Suprapubic skin (tissue), 4 donors: ENCODE measurements around the gene GAS2L2. TPM values are rescaled to one million over a fixed set of nuclear protein-coding genes. Genes with fewer than 3 reads are reported as not detected.

Experiments used
- DNase-seq, 2 donors: peaks; one replicate each; pipeline ENCODE4 v3.0.0-alpha.2; 2019; ENCODE audit warnings: low spot score in 2 of 2
- H3K27ac ChIP-seq: fragments of 200-600 bp; sonication (generic); one replicate; pipeline ENCODE4 v1.5.1; 2019
- H3K27me3 ChIP-seq: fragments of 200-600 bp; sonication (generic); one replicate; pipeline ENCODE4 v1.5.1; 2019
- H3K36me3 ChIP-seq: fragments of 200-600 bp; sonication (generic); one replicate; pipeline ENCODE4 v1.5.1; 2019
- H3K4me1 ChIP-seq: fragments of 200-600 bp; sonication (generic); one replicate; pipeline ENCODE4 v1.5.1; 2019
- H3K4me3 ChIP-seq: fragments of 200-600 bp; sonication (generic); one replicate; pipeline ENCODE4 v1.5.1; 2019; ENCODE audit warnings: mild to moderate bottlenecking
- H3K9me3 ChIP-seq: fragments of 200-600 bp; sonication (generic); one replicate; pipeline ENCODE4 v1.5.1; 2019
- CTCF ChIP-seq, 2 donors: fragments of 200-600 bp in 1 of 2; fragments of 450-650 bp in 1 of 2; sonication (generic) in 1 of 2; IDR thresholded peaks; one replicate each; pipeline ENCODE4 v1.5.1; 2016 to 2019; ENCODE audit warnings: antibody characterized with exemption in 2 of 2, mild to moderate bottlenecking in 1 of 2, moderate library complexity in 1 of 2
- EP300 ChIP-seq: sonication (generic); formaldehyde crosslinking; IDR thresholded peaks from one replicate; pipeline ENCODE4 v1.6.1; 2017; ENCODE audit warnings: antibody characterized with exemption
- POLR2A ChIP-seq, 2 donors: fragments of 450-650 bp; IDR thresholded peaks; one replicate each; pipeline ENCODE4 v1.6.1; 2017; ENCODE audit warnings: antibody characterized with exemption in 2 of 2, mild to moderate bottlenecking in 2 of 2, moderate library complexity in 2 of 2
- POLR2AphosphoS5 ChIP-seq, 3 donors: sonication (generic); formaldehyde crosslinking; IDR thresholded peaks; one replicate each; pipeline ENCODE4 v1.6.1; 2017; ENCODE audit warnings: antibody characterized with exemption in 3 of 3
- WGBS: methylation state at CpG from one replicate; pipeline ENCODE4 v1.1.5; 2018; 5-methylcytosine and 5-hydroxymethylcytosine counted together
- total RNA-seq, 4 donors: library from RNA; depleted of rRNA; stranded (reverse); fragments of >200 nt; gene quantifications; one replicate each; pipeline ENCODE4 v1.1.0, GENCODE V29; 2016

GAS2L2 gene
- total RNA-seq = under 1 TPM in 2 of 4 donors, not detected in 2; 0.24 to 0.49 TPM

- 33% methylated on average over 9 of the region's 9 CpGs for WGBS
- Histone ChIP-seq H3K36me3 (no peaks in the 10 kb centered on the region), H3K9me3 (no peaks in the 10 kb centered on the region), H3K4me1 (peaks cover 37% of the 10 kb centered on the region), H3K27me3 (peaks cover 26% of the 10 kb centered on the region), H3K4me3 (no peak within 1 kb of the TSS), H3K27ac (no peak within 1 kb of the TSS)
- no peak for DNase-seq
- no peak for TF ChIP-seq POLR2A (IDR thresholded peaks at IDR 0.05)
- no peak for TF ChIP-seq POLR2AphosphoS5 (IDR thresholded peaks at IDR 0.05)
Measured at GRCh38 chr17:35752945-35753764, at the start of gene GAS2L2. GAS2L2 (minus strand) TSS chr17:35753239; CDS start chr17:35752850, 389 bp downstream.

- 50% methylated on average over 9 of the region's 9 CpGs for WGBS
- TF ChIP-seq POLR2A (IDR thresholded peaks at IDR 0.05) = no peak
- Histone ChIP-seq H3K27ac (no peak overlapping the region), H3K36me3 (no peaks in the 10 kb centered on the region), H3K27me3 (no peaks in the 10 kb centered on the region), H3K4me3 (no peak overlapping the region), H3K4me1 (peaks cover 25% of the 10 kb centered on the region), H3K9me3 (no peaks in the 10 kb centered on the region)
- no peak for DNase-seq
Measured at GRCh38 chr17:35801583-35802224, 48.7 kb upstream of the GAS2L2 start.

GRCh38 chr17:35799942-35800341, 46.9 kb upstream of the GAS2L2 start:
- DNase-seq = no peak
- H3K4me3 ChIP-seq = no peak overlapping the region
- peaks cover 3% of the 10 kb centered on the region for H3K27me3 ChIP-seq
- no peaks in the 10 kb centered on the region for H3K9me3 ChIP-seq
- H3K4me1 ChIP-seq = peaks cover 38% of the 10 kb centered on the region
- TF ChIP-seq CTCF (IDR thresholded peaks at IDR 0.05) (no peak), EP300 (no peak), POLR2AphosphoS5 (IDR thresholded peaks at IDR 0.05) (no peak), POLR2A (IDR thresholded peaks at IDR 0.05) (no peak)
- no peaks in the 10 kb centered on the region for H3K36me3 ChIP-seq
- H3K27ac ChIP-seq = no peak overlapping the region

- H3K9me3 ChIP-seq = no peaks in the 10 kb centered on the region
- DNase-seq = peak in 1 of 2 donors; percentile 68
- no peaks in the 10 kb centered on the region for H3K36me3 ChIP-seq
- no peak for TF ChIP-seq EP300
- no peak for TF ChIP-seq CTCF (IDR thresholded peaks at IDR 0.05)
- TF ChIP-seq POLR2AphosphoS5 (IDR thresholded peaks at IDR 0.05) = no peak
- TF ChIP-seq POLR2A (IDR thresholded peaks at IDR 0.05) = no peak
- peaks cover 10% of the 10 kb centered on the region for H3K27me3 ChIP-seq
- peaks cover 46% of the 10 kb centered on the region for H3K4me1 ChIP-seq
- 73% methylated on average over 5 of the region's 5 CpGs for WGBS
- no peak overlapping the region for H3K27ac ChIP-seq
- H3K4me3 ChIP-seq = no peak overlapping the region
Measured at GRCh38 chr17:35797918-35798317, 44.9 kb upstream of the GAS2L2 start.

GRCh38 chr17:35797370-35797769, 44.3 kb upstream of the GAS2L2 start:
- WGBS = 52% methylated on average over 4 of the region's 4 CpGs
- no peak for DNase-seq
- Histone ChIP-seq H3K36me3 (no peaks in the 10 kb centered on the region), H3K4me1 (peaks cover 51% of the 10 kb centered on the region), H3K27me3 (peaks cover 10% of the 10 kb centered on the region), H3K9me3 (no peaks in the 10 kb centered on the region), H3K27ac (no peak overlapping the region), H3K4me3 (no peak overlapping the region)
- no peak for TF ChIP-seq POLR2AphosphoS5 (IDR thresholded peaks at IDR 0.05)
- TF ChIP-seq POLR2A (IDR thresholded peaks at IDR 0.05) = no peak
- no peak for TF ChIP-seq EP300
- TF ChIP-seq CTCF (IDR thresholded peaks at IDR 0.05) = no peak

GRCh38 chr17:35796942-35797341, 43.9 kb upstream of the GAS2L2 start:
- Histone ChIP-seq H3K27me3 (peaks cover 10% of the 10 kb centered on the region), H3K9me3 (no peaks in the 10 kb centered on the region), H3K4me1 (peaks cover 50% of the 10 kb centered on the region), H3K4me3 (no peak overlapping the region), H3K27ac (no peak overlapping the region), H3K36me3 (no peaks in the 10 kb centered on the region)
- 93% methylated on average over 1 of the region's 1 CpG for WGBS
- TF ChIP-seq EP300 = no peak
- TF ChIP-seq CTCF (IDR thresholded peaks at IDR 0.05) = no peak
- TF ChIP-seq POLR2A (IDR thresholded peaks at IDR 0.05) = no peak
- no peak for TF ChIP-seq POLR2AphosphoS5 (IDR thresholded peaks at IDR 0.05)
- DNase-seq = no peak
